ENCODE data around the gene ZBTB7C. TPM values are rescaled to one million over a fixed set of nuclear protein-coding genes. Genes with fewer than 3 reads are reported as not detected.
A peak's percentile ranks its signal among the peaks of the same experiment; 100 is the strongest.

ZBTB7C gene
- polyA plus RNA-seq, 12 donors, result 2.5 to 12.5 (median 4.2) TPM; not detected in 1

DNA sequence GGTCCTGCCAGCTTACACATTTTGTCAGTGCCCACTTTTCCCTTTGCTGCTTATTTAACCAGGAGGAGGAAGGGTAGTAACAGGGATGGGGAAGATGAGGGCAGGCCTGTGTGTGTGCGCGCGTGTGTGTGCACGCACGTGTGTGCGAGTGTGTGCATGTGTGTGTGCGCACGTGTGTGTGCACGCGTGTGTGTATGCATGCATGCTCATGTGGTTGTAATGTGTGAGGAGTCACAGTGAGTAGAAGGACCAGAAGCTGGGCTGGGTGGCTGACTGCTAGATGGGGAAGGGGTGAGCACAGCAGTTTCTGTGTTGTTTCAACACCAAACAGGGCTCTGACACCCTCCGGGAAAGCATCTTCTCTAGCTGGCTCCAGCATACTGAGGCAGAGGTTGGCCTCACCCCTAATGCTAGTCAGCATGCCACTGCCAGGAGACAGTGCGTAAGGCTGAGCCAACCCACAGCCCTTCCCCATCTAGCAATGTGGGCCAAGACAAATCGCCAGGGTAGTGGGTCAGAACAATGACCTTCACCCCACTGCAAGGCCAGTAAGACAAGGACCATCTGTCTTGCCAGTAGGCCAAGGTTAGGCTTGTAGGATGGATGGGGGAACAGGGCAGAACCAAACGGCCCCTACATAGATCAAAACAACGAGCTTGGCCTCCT, 260.0 kb downstream of the ZBTB7C start:
- DNase-seq, result no peak

DNA sequence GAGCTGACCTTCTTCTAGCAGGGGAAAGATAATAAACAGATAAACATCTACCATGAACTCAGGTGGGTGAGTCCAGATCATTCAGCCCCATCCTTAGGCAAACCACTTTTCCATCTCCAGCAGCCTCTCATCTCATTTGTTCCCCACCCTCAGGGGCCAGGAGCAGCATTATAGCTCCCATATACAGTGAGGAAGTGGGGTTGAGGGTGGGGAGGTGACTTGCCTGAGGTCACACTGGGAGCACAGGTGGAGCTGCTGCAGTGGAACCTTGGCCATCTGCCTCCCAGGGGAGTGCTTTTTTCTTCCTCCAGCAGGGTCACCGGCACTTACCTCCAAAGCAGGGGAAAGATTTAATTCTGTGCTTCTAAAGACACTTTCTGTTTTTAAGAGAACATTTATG, 266.2 kb downstream of the ZBTB7C start:
- no peak for DNase-seq

DNA sequence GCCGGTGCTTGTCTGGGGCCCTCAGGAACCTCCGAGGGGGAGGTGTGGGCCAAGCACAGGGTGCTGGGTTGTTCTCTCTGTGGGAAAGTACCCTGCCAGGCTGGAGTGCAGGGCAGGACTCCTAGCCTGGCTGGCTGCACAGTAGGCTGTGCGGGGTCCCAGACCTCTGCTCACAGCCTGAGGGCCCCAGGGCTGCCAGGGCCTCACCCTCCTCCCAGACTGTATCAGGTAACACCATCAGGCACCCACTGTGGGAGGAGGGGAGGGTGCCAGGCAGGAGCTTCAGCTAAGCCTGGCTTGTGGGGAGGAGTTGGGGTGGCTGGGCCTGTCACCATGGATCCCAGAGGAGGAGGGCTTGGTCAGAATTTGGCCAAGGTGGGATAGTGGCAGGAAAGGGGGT, 266.8 kb downstream of the ZBTB7C start:
- no peak for DNase-seq

DNA sequence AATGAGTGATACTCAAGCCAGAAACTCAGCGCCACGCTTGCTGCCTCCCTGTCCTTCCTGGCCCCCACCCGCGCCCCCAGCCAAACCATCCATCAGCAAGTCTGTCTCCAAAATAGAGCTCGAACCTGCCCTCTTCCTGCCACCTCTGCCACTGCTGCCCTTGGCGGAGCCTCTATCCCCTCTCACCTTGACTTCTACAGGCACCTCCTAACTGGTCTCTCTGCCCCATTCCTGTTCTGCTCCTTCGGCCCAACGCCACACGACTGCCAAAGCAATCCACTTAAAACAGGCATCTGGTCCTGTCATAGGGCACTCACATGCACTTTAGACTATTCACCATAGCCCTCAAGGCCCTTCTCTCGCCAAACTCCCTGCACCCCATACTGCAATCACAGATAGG, 268.5 kb downstream of the ZBTB7C start:
- no peak for DNase-seq

DNA sequence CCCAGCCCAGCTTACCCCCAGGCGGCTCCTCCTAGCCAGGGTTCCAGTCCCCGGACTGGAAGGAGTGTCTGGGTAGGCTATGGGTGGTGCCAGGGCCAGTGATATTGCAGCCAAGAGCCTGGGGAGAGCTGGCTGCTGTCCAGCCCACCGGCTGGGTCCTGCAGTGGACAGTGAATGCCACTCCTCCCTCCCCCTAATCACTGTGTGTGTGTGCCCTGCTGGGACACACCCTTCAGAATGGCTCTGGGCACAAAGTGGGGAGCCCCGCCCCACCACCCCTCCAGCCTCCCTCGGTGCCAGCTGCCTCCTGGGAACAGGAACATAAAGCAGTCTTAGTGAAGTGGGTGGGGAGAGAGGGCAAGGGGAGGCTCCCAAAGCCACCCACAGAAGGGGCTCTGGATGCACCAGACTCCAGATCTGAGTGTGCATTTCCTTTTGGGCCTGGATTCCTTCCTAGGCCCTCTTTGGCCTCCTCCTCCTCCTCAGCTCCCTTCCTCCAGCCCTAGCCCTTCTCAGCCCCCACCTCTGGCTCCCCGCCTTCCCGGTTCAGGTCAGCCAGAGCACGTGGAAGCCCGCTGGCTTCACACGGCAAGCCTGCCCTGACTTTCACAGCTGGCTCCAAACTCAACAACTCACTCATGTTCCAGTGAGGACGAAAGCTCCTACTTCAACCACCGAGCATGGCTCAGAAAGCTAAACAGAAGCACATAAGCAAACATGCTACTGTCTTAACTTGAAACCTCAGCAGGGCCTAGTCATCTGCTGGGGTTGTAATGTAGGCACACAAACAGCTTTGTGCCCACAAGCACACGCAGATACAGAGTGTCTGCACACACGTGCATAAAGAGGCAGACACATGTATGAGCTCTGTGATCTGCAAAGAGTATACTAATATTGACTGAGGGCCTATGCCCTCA, 269.5 kb downstream of the ZBTB7C start:
- DNase-seq, result no peak

DNA sequence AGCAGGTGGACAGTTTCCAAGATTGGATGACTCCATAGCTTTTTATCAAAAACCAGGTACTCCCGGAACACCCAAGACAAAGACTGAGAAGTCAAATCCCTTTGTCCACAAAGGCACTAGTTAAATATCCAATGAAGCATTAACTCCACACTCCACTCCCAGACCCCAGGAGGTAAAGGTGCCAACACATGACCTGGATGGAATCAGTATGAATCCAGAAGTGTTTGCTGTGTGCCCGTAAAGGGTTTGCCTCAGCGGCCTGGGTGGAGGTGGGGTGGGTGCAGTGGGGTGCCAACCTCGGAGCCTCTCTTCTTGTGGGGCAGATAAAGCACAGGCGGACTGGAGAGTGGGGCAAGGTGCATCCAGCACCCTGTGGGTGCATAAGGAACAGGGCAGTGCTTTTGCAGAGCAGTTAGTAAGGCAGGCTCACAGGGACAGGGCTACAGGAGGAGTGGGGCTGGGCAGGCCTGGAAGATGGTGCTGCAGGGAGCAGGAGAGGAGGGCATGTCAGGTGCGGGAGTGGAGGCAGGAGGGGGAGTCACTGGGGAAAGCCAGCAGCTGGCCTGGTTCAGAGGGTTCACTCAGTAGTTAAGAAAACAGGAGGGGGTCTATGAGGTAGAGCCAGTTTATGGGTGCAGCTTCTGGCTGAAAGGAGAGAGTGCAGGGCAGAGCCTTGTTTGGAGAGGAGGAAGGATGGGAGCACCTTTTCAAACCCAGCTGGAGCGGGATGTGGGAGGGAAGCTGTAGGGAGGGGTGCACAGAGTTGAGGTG, 270.3 kb downstream of the ZBTB7C start:
- DNase-seq, result no peak

DNA sequence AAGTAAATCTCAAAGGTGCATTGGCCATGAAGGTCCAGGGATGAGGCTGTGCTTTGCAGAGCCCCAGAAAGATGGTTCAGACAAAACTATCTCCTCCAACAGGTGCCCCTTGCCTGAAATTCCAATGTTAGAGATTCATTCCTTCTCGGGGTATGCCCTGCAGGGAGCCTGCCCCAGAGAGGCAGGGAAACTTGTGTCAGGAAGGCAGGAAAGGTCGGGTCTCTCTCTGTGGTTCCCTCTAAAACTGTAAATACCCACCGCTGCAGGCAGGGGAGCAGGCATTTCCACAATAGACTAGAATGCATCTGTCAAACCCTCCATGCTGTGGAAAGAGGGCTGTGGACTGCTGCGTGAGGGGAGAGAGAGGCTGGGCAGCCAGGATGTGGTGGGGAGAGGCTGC, 271.0 kb downstream of the ZBTB7C start:
- DNase-seq, result no peak

DNA sequence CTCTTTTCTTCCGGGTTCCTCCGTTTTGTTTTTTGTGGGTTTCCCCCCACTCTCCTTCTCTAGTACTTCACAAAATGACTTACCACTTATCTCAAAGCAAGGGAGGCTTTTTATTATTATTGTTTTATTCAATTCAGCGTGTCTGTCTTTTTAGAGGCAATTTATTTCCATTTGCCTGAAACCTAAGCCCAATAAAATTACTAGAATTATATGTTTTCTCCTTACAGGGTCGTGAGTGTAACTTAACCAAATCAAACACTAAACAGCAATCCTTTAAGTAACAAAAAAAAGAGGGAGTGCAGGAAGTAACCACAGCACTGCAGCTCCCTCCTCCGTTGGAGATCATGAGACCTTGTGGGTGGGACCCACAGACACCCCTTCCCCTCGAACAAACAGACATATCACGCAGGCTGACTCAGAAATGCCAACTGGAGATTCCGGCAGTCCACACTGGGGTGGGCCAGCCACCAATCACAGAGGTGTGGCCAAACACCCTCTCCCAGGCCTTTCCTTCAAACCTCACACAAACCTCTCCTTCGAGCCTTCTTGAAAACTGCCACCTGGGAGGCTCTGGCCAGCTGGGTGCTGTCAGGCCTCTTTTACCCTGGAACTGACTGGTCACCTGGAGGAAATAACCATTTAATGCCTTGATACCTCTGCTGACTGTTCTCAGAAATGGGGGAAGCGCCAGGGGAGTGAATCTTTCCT, 271.7 kb downstream of the ZBTB7C start:
- no peak for DNase-seq

DNA sequence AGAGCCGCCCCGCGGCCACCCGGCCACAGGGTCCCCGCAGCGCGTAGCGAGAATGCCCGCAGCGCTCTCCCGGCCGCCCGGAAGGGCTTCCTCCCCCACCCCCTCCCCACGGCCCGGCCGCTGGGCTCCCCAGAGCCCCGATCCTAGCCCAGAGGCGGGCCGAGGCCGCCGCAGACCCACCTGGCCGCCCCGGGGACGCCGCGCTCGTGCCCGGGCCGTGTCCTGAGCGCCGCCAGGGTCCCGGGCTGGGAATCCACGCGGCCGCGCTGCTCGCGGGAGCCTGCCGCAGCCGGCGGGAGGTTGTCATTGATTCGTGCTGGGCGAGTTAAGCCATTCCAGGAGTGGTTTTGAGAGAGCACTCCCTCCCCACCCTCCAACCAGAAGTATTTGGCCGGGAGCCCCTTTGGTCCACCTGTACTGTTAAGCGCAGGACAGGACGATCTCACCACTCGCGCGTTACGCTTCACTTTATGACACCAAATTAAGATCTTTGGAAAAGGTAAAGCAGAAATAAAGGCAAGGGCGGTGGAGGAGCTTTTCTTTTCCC, 272.3 kb downstream of the ZBTB7C start:
- DNase-seq, result no peak

DNA sequence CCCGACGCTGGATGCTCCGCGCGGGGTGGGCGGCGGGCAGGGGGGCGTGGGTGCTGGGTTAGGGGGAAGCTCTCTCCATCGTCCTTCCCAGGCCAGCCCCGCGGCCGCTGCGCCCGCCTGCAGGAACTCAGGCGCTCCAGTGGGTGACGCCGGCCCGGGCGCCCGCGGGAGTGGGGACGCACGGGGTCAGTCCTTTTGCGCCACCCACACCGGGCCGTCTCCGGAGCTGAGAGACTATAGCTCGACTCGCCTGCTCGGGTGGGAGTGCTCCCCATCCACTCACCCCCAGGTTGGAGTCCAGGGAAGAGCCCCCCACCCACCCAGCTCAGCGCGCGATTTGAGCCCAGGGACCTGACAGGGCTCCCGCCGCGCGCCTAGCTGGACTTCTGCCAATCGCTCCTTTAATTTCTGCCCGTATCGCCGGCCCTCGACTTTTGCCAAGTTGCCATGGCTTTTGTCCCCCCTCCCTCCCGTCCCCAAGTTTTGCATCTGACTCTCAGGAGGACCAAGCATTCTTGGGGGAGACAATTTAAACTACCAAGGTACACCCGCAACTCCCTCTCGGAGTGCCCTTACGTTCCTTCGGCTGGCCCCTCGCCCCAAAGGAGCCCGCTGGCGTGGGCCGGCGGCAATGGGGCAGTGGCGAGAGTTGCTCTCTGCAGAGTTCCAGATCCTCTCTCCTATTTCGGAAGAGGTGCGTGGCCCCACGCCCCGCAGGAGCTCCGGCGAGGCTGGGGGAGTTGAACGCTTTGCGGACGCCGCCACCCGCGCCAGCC, 272.9 kb downstream of the ZBTB7C start:
- DNase-seq, result no peak

DNA sequence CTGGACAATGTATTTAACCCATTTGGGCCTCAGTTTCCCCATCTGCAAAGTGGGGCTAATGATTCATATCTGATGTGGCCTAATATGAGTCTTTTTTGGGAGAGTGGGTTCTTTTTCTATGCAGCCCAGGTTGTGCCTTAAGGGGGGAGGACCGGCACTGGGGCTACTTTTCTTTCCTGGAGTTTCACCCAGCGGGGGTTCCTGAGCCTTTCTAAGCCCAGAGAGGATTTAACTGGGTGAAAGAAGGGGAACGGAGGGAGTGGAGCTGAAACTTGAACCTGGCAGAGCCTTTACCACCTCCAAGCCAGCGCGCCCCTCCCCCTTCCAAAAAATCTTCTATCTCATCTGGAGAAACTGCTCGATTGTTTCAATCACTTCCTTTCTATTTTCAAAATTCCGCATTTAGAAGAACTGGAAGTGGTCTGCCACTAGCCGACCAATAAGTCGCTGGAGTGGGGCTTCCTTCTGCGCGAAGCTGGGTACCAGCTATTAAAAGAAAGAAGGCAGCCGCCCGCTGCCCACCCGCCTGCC, 273.7 kb downstream of the ZBTB7C start:
- DNase-seq, result no peak

DNA sequence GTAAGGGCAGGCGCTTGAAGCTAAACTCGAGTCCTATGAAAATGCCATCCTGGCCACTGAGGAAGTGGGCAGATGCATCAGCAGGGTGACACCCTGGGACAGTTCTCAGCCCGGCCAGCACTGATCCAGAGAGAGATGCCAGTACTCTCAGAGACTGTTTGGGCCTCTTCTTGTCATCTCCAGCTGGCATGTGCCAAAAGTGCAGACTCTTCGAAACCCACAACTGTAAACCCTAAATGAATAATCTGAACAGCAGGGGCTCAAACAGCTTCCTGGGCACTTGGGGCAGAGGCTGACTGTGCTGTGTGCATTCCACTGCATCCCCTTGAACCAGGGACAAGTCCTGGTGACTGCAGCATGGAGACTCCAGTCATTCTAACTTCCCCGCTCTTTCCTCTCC, 274.6 kb downstream of the ZBTB7C start:
- no peak for DNase-seq

DNA sequence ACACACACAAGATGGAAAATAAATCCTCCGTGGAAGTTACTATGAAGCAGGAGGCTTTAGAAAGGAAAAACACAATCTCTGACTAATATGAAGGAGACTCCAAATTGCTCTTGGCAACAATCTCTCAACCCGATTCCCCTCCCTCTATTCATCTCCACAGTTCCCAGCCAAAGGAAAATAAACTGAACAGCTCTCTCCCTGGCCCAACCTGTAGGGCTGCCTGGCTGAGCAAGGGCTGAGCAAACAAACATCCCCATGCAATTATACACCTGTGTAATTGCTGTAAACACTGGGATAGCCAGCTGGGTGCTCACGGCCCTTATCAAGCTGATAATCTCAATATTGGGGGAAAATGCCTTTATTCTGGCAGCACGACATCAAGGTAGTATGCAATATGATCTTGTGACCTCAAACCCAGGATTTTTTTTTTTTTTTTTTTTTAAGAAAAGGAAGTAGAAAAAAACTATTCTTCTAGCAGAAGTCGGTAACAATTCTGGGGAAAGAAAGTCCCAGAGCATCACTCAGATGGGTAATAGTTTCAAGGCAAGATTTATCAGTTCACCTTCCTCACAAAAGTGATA, 275.4 kb downstream of the ZBTB7C start:
- DNase-seq, result peak; percentile 67

DNA sequence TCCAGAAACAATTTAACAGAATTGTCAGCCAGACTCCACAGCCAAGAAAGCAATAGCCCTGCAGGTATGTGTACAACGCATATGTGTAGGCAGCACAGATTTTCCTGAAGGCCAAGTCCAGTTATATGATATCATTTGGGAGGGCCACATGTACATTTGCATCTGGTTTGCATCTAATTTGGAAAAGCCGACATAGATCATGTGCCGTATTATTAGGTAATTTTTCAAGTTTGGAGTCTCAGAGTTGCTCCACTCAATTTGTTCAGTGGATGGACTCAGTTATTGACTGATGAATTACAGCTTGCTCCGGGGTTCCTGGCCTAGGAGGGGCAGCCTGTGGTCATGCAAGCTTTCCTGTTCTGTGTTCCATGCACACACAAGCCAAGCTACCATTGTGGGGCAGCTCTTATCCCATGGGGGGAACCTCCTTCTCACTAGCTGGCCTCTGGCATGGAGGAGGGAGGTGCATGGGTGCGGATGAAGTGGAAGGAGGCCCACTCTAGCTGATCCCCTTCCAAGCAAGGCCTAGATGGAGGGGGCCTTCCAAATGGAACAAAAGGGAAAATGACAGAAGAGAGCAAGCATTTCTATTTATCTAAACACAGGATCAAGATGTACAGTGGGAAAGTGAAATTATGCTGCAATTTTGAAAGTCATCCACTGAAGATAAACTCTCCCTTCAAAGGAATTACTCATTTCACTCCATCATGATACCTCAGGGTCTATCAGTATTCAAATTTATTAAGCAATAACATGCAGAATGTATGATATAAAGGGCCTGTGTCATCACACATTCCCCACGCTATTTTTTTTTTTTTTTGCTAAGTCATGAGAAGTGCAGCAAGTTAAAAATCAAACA, 276.2 kb downstream of the ZBTB7C start:
- DNase-seq, result no peak

DNA sequence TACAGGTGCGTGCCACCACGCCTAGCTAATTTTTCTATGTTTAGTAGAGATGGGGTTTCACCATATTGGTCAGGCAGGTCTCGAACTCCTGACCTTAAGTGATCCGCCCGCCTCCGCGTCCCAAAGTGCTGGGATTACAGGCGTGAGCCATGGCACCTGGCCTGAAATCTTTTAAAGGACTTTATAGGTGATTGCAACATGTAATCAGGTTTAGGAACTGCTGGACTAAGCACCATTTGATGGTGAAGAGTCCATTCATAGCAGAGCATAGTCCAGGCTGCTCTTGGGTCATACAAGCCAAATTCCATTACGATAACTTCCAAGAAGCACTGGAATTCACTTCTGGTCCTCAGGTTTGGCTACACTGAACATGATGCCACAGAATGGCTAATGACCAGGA, 278.1 kb downstream of the ZBTB7C start:
- DNase-seq, result no peak

DNA sequence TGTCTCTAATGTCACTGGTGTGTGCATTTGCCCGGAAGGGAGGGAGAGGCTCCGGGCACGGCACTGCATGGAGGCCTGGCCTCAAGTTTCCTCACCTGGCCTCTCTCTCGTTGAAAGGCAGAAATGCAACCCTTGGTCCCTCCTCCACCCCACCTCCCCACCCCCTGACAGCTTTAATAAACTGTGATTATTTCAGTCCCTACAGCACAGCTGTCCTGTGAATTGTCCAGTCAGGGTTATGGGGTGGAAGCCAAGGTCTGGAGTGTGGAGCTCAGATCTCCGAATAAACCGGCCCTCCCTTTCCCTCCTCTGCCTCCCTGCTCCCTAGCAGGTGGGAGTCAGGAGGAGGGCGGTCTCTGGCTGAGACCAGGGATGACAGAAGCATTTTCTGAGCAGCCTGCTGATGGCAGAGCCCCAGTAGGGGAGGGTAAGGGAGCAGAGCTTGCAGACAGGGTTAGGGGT, 279.5 kb downstream of the ZBTB7C start:
- peak; percentile 64 for DNase-seq

DNA sequence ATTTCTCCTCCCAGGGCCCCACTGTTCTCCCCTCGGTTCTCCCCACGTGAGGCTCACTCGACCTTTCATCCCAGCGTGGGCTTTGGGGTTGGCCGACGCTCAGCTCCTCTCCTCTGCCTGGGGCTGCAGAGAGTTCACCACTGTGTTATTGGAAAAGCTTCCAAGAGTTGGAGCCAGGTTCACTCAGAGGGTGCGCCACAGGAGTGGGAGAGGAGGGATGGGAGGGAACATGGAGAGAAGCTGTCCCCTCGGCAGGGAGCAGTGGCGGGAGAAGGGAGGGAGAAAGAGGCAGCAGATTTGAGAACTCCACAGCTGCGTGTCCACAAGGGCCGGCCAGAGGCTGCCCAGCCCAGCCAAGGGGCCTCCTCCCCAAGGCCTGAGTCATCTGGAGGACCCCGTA, 281.6 kb downstream of the ZBTB7C start:
- peak; percentile 64 for DNase-seq

DNA sequence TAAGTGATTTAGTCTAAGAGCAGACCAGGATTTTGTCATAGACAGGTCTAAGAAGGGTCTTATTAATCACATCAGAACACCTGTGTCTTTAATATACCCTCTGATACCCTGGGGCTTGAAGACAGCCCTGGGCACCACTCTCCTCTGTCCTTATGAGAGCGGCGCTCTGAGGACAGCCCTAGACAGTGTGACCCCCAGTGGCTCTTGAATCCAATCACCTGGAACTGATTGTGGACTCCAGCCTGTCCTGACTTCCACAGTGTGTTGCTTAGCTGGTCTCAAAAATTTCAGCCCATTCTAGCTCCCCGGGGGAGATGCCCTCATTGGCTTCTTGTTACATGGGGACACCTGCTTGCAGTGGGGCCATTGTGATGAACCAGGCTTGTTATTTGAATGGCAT, 282.9 kb downstream of the ZBTB7C start:
- no peak for DNase-seq

DNA sequence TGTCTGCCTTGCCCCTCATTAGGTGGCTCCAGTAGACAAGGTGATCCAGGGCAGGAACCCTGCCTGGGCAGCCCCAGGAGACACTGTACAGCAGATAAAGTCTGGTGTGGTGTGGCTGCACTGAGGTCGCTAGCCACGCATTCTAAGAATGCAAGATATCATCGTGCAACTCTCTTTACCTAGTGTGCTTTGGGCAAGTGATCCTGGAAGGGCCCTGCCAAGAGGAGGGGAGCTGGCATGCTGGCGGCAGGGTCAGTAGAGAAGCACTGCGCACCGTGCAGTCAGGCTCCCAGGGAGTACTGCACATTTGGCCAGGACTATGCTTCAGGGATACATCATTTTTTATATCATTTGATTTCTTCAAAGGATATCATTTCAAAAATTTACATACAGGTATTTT, 283.5 kb downstream of the ZBTB7C start:
- no peak for DNase-seq

Data from muscle of arm (tissue), 12 donors.